ENCODE data around the gene PDHA1. TPM values are rescaled to one million over a fixed set of nuclear protein-coding genes. Genes with fewer than 3 reads are reported as not detected.

Gene PDHA1
- total and polyA plus RNA-seq, 2 of the 8 experiments (the other 6 are each of a cell fraction or from before 2014, with no cell fraction given) = 128 to 225 TPM

- Histone ChIP-seq H3K4me3 (ENCODE audit: extremely low read depth in 1 of 4, insufficient read depth in 2 of 4, low read depth in 3 of 4, low read length in 4 of 4) (no peak overlapping the region), H2BK20ac (ENCODE audit: low read length) (no peak overlapping the region), H3K27me3 (replicated peaks in 1 of 4; ENCODE audit: control insufficient read depth in 3 of 4, extremely low read depth in 1 of 4, insufficient read depth in 3 of 4, low read length in 3 of 4) (no peaks in the 10 kb centered on the region), H3K9me3 (ENCODE audit: insufficient read depth in 2 of 2, low read depth in 1 of 2, low read length in 1 of 2) (no peaks in the 10 kb centered on the region), H3K56ac (replicated peaks; ENCODE audit: insufficient read length, low read depth, low read length) (no peak overlapping the region), H2AK5ac (ENCODE audit: low read depth, low read length) (no peak overlapping the region), H4K91ac (replicated peaks; ENCODE audit: insufficient read length, low read length) (no peak overlapping the region), H2BK12ac (ENCODE audit: low read depth, low read length) (no peak overlapping the region), H3K4ac (replicated peaks; ENCODE audit: insufficient read length, low read depth, low read length) (no peak overlapping the region), H3K23me2 (ENCODE audit: low read depth, low read length) (no peaks in the 10 kb centered on the region), H2BK5ac (ENCODE audit: low read depth, low read length) (no peak overlapping the region), H3K4me1 (replicated peaks in 1 of 4; ENCODE audit: control insufficient read depth in 3 of 4, insufficient read depth in 4 of 4, low read length in 3 of 4) (no peaks in the 10 kb centered on the region; a peak in 1 of 7 replicates), H3K27ac (ENCODE audit: low read depth, low read length) (no peak overlapping the region), H3K9ac (replicated peaks in 1 of 4; ENCODE audit: extremely low read depth in 1 of 4, low read depth in 3 of 4, low read length in 3 of 4) (no peak overlapping the region), H4K8ac (ENCODE audit: extremely low read depth, insufficient read depth, low read length) (no peak overlapping the region), H2BK15ac (ENCODE audit: low read length) (no peak overlapping the region), H2BK120ac (replicated peaks; ENCODE audit: low read depth, low read length) (no peak overlapping the region), H3K18ac (ENCODE audit: extremely low read depth, low read length) (no peak overlapping the region), H3K79me2 (ENCODE audit: control insufficient read depth in 1 of 2, insufficient read depth in 2 of 2, low read length in 2 of 2) (peaks cover 4 to 36% of the 10 kb centered on the region in 2 experiments; a peak in 3 of 4 replicates), H2AFZ (ENCODE audit: low read length) (no peak overlapping the region), H3K79me1 (ENCODE audit: low read depth, low read length) (no peaks in the 10 kb centered on the region; the same call in 1 of the 2 replicates), H3K4me2 (ENCODE audit: insufficient read depth in 1 of 2, low read depth in 2 of 2, low read length in 2 of 2) (no peak overlapping the region), H4K20me1 (replicated peaks in 1 of 2; ENCODE audit: control insufficient read depth in 1 of 2, insufficient read depth in 2 of 2, low read length in 2 of 2) (no peaks in the 10 kb centered on the region), H3K14ac (ENCODE audit: insufficient read length) (no peak overlapping the region), H4K5ac (ENCODE audit: insufficient read length, low read depth, low read length) (no peak overlapping the region), H3K36me3 (ENCODE audit: control insufficient read depth in 2 of 4, insufficient read depth in 4 of 4, low read length in 3 of 4) (peaks cover 0 to 25% (median 13%) of the 10 kb centered on the region in 4 experiments; a peak in 7 of 8 replicates), H3K23ac (ENCODE audit: insufficient read length) (no peak overlapping the region)
- no peak for DNase-seq (ENCODE audit: low read depth in 1 of 2, low spot score in 2 of 2)
- CTCF ChIA-PET (ENCODE audit: partially characterized antibody) = no interaction called here
- TF ChIP-seq MAFK (IDR thresholded peaks at IDR 0.05; ENCODE audit: low read depth, low read length) (peak; percentile 29; the same call in 1 of the 2 replicates), HDAC6 (IDR thresholded peaks at IDR 0.05; ENCODE audit: low read depth, low read length) (no peak)
- FAIRE-seq = no peak
- WGBS, 2 experiments (ENCODE audit: extremely low coverage in 1 of 2, insufficient coverage in 1 of 2, insufficient read length in 1 of 2, insufficient replicate concordance in 2 of 2, low coverage in 1 of 2, low lambda C conversion rate in 2 of 2, missing lambda C conversion rate in 1 of 2) = 96% methylated on average over 2 of the region's 2 CpGs; no CpG with 5 or more reads in 1 of the 2 experiments
- POLR2A ChIA-PET (ENCODE audit: partially characterized antibody) = no interaction called here
Observed at GRCh38 chrX:19349264-19349663, 5.5 kb downstream of the PDHA1 start.

Measured in H1 (cell line).